HG02763 (cell line): Measurements from ENCODE around the gene EPHB1.
"Not testable (repeated sequence)": the region's sequence is repeated elsewhere in the genome, so short reads cannot be mapped to it uniquely, and the experiment has no call there.

Experiments
- ATAC-seq: cut with Tn5 transposase; IDR thresholded peaks from one replicate; pipeline ENCODE4 v1.9.1; 2021; ENCODE audit warnings: mild to moderate bottlenecking, moderate library complexity; ENCODE audit not compliant: unreplicated experiment

EPHB1 gene

GRCh38 chr3:135023996-135024658 lies 229.1 kb downstream of the EPHB1 start:
- peak; percentile 77 for ATAC-seq

GRCh38 chr3:135030768-135031615 lies 235.9 kb downstream of the EPHB1 start:
- not testable (repeated sequence) for ATAC-seq

- no peak for ATAC-seq
Observed at GRCh38 chr3:135033737-135034136, 238.7 kb downstream of the EPHB1 start.

GRCh38 chr3:135034291-135034768 lies 239.3 kb downstream of the EPHB1 start:
- no peak for ATAC-seq

- ATAC-seq = no peak
Observed at GRCh38 chr3:135034891-135035440, 239.9 kb downstream of the EPHB1 start.

- no peak for ATAC-seq
Observed at GRCh38 chr3:135038186-135038585, 243.1 kb downstream of the EPHB1 start.

- ATAC-seq = not testable (repeated sequence)
Observed at GRCh38 chr3:135039536-135039935, 244.5 kb downstream of the EPHB1 start.

GRCh38 chr3:135040321-135041240 lies 245.5 kb downstream of the EPHB1 start:
- ATAC-seq = no peak

GRCh38 chr3:135041601-135042000 lies 246.5 kb downstream of the EPHB1 start:
- no peak for ATAC-seq

- ATAC-seq = no peak
Observed at GRCh38 chr3:135047061-135047460, 252.0 kb downstream of the EPHB1 start.

- ATAC-seq = no peak
Observed at GRCh38 chr3:135050536-135050935, 255.5 kb downstream of the EPHB1 start.

- no peak for ATAC-seq
Observed at GRCh38 chr3:135051409-135051973, 256.4 kb downstream of the EPHB1 start.

GRCh38 chr3:135055449-135055848 lies 260.4 kb downstream of the EPHB1 start:
- no peak for ATAC-seq

- ATAC-seq = no peak
Observed at GRCh38 chr3:135056084-135056730, 261.1 kb downstream of the EPHB1 start.

- ATAC-seq = no peak
Observed at GRCh38 chr3:135056733-135057310, 261.8 kb downstream of the EPHB1 start.

- no peak for ATAC-seq
Observed at GRCh38 chr3:135057996-135058395, 262.9 kb downstream of the EPHB1 start.

- no peak for ATAC-seq
Observed at GRCh38 chr3:135059580-135059979, 264.5 kb downstream of the EPHB1 start.

GRCh38 chr3:135066844-135067727 lies 272.0 kb downstream of the EPHB1 start:
- not testable (repeated sequence) for ATAC-seq
